Stimulated activated CD4-positive, alpha-beta T cell treated with anti-CD3 and anti-CD28 coated beads, Interleukin-2, amount 100 ng/mL, for 24 hours (primary cell): ENCODE measurements around the gene C1QTNF6.
A peak's percentile ranks its signal among the peaks of the same experiment; 100 is the strongest.

Experiments used
- DNase-seq, 2 donors: peaks; one replicate each; pipeline ENCODE4 v3.0.0-alpha.2; 2020

Gene C1QTNF6

GRCh38 chr22:37139762-37140161, 48.3 kb downstream of the C1QTNF6 start:
- no peak for DNase-seq

- DNase-seq, result no peak
Observed at GRCh38 chr22:37138849-37139561, 49.0 kb downstream of the C1QTNF6 start.

DNA sequence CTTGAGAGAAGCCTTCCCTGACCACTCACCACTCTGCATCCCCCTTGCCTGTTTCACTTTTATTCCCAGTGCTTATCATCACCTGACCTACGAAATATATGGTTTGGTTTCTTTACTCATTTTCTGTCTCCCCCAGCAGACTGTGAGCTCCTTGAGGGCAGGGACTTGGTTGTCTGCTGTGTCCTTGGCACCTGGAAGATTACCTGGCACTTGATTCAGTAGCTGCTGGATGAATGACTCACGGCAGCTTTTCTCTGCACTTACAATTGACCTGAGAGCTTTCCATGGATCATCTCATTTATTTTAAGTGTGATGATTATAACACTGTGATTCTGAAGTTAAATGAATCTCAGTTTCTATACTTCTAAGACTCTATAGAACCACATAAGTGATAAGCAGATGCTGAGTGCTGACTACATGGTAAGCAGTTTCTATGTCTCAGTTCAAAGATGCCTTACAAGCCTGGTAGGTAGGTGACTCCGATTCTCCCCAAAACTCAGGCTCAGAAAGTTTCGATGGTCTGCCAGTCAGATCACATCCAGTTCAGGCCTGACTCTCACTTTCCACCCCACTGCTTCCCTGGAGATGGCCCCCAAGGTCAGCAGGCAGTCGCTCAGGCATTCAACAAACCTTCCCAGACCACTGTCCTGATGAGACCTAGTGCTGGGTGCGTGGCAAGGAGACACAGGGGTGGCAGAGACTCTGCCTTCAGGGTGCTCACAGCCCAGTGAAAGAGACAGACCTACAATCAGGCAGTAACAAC, 50.0 kb downstream of the C1QTNF6 start:
- peak; percentile 46 to 58 for DNase-seq

GRCh38 chr22:37137131-37137530, 50.9 kb downstream of the C1QTNF6 start:
- DNase-seq, result no peak

- DNase-seq, result no peak
Observed at GRCh38 chr22:37135023-37135422, 53.0 kb downstream of the C1QTNF6 start.

GRCh38 chr22:37133304-37134018, 54.6 kb downstream of the C1QTNF6 start:
- no peak for DNase-seq

- DNase-seq, result no peak
Observed at GRCh38 chr22:37132773-37133172, 55.3 kb downstream of the C1QTNF6 start.
